ENCODE measurements around the gene FCRLB.
A peak's percentile ranks its signal among the peaks of the same experiment; 100 is the strongest.
"Not testable (repeated sequence)": the region's sequence is repeated elsewhere in the genome, so short reads cannot be mapped to it uniquely, and the experiment has no call there.

The FCRLB gene, protein sequence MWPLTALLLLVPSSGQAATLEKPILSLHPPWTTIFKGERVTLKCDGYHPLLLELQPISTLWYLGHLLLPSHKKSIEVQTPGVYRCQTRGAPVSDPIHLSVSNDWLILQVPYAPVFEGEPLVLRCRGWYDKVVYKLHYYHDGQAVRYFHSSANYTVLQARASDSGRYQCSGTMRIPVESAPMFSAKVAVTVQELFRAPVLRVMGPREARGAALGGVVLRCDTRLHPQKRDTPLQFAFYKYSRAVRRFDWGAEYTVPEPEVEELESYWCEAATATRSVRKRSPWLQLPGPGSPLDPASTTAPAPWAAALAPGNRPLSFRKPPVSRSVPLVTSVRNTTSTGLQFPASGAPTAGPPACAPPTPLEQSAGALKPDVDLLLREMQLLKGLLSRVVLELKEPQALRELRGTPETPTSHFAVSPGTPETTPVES

DNA sequence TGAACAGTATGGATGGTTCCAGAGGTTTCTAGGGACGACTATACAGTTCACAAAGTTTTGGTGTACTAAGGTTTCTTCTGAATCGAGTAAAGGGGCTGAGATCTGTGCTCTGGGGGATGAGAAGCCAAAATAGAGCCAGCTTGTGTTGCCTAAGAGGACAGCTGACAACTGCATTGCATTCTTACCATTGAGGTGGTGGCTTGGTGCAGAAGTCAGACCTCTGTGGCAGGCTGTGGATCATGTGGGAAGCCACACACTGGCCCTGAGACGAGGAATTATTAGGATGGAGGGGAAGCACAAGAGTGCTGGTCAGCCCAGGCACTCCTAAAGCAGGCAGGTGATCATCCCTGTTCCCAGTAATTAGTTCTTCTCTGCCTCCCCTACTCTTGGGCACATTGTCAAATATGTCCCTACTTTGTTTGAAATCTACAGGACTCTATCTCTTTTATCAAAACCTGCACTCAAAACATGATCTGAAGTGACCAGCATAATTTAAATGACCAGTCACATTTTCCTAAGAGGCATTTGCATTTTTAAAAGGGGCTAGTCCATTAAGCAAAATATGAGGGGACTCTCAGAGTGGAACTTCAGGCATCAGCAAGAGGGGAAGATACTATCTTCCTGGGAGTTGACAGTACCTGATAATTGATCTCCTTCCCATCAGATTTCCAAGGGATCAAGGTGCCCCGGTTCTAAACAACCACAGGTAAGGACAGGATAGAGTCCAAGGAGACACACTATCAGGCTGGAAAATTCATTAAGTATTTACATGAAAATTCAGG lies at the start of gene FCRLB:
Gene FCRLB (plus strand): TSS at position 589 of the 782 bp plus-strand sequence. CDS start 1,129 bp downstream, outside the sequence.
- no peak for DNase-seq

DNA sequence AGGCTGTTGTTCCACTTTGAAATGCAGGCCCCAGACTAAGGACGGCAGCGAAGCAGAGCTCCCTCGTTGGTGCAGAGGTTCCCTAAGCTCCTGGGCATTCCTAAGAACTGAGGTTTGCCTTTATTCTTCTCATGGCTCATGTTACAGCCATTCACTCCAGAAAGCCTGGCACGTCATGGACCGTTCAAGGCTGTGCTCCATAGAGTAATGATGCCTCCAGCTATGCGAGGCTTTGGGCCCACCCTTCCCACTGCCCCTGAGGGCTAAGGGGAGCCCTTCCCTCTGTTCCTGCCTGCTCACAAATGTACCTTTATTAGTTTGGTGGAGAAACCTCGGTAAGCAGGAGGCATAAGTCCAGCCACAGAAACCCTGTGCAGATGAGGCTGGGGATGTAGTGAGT lies 47.9 kb upstream of the FCRLB start:
- DNase-seq: not testable (repeated sequence)

DNA sequence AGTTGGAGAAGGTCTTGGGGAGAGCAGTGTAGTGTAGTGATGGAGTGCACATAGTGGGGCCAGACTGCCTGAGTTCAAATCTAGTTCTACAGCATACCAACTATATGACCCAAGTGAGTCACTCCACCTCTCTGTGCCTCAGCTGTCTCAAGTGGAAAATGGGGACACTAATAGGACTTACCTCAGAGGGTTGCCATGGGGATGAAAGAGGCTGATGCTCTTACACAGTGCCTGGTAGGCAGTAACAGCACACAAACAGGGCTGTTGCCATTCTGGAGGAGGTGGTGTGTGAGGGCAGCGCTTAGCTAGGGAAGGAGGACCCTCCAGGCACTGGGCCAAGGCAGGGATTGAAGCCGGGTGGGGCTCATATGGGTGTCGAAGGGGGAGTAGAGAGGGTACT lies 46.9 kb upstream of the FCRLB start:
- not testable (repeated sequence) for DNase-seq

DNA sequence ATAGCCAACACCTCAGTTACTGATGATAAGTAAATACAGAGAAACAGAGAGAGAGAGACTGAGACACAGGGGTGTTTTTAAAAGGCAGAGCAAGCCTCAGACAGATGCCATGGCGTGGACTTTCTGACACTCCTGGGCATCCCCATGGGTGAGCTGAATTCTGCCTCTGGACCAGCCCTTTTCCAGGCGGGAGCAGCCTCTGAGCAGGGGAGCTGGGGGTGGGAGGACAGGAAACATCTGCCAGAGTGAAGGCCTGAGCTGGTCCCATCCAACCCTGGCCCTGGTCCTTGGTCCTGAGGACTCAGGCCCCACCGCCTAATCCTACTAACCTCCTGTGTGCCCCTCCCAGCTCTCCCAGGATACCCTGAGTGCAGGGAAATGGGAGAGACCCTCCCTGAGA lies 46.4 kb upstream of the FCRLB start:
- DNase-seq: not testable (repeated sequence)

DNA sequence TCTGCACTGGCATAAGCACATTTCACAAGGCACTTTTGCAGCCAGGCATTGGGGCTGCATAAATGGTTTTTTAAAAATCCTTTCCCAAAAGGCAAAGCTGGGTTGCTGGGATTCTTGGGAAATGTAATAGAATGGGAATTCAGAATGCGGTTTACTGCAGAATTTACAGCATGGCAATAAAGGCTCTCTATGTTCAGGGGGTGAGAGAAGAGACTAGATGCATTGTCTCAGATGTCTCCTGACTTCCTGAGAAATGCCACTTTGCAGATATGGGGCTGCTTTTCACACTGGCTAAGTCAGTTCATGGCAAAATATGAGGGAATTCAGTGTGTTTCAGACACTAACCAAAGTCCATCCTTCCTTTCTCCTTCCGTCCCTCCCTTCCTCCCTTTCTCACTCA lies 44.9 kb upstream of the FCRLB start:
- DNase-seq: no peak

DNA sequence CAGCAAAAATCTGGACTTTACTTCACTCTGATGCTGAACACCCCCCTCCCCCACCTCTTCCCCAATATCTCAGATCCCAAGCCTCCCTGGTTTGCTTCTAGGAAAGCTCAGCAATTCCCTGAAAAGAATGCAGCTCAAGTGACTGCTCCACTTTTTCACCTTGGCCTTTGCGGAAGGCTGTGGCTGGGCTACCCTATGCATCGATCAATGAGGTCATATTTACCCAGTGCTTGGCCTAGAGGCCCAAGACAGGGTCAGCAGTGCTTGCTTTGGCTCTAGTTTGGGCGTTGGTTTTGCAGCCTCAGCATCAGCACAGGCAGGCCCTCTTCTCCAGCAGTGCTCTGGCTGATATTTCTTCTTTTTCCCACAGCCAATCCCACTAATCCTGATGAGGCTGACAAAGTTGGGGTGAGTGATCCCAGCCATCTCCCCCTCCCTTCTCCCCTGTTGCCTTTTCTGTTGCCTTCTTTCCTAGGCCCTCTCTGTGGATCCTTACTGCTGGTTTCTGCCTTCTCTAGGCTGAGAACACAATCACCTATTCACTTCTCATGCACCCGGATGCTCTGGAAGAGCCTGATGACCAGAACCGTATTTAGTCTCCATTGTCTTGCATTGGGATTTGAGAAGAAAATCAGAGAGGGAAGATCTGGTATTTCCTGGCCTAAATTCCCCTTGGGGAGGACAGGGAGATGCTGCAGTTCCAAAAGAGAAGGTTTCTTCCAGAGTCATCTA lies 44.2 kb upstream of the FCRLB start:
- no peak for DNase-seq

DNA sequence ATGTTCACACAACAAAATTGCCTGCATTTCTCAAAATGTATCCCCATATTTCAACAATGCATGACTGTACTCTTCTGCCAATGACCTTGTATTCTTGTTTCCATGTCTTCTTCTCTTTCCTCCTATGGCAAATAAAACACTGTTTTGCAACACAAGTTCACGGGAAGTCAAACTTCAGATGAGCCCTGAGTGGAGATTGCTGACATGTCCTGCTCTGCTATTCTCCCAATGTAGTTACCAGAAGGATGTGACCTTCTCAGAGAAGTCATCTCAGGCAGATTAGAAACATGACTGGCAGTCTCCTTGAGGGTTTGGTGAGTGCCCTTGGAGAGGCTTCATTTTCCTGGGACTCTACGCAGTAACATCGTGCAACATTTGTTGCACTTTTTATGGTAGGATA lies 42.8 kb upstream of the FCRLB start:
- DNase-seq: peak in 2 of 3 donors; percentile 12 to 18

DNA sequence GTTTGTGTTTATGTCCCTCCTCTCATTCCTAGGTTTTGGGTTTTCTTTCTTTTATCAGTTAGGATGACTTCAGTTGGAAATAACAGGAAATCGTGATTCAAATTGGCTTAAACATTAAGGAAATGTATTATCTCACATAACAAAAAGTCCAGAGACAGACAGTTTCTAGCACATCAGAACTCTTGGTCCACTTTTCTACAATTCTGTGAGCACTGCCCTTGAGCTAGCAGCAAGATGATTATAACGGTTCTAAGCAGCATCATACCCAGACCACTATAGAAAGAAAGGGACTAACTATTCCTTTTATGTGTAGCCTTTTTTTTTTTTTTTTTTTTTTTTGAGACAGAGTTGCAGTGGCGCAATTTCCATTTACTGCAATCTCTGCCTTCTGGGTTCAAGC lies 39.5 kb upstream of the FCRLB start:
- DNase-seq: no peak

DNA sequence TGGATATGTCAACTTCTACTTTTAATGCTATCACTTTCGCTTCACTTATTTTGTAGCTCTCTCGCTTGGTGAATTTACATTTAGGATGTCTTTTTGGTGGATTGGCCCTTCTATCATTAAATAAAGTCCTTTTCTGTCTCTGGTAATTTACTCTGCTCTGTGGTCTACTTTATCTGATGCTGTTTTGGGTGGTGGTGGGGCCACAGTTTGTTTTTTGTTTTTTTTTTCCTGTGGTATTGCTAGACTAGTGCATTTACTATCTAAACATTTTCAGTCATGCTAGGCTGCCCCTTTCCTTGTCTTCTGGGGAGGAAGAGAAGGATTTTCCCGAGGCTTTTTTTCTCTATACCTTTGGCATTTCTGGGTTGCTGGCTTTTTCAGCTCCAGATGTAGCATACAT lies 32.4 kb upstream of the FCRLB start:
- DNase-seq: no peak

DNA sequence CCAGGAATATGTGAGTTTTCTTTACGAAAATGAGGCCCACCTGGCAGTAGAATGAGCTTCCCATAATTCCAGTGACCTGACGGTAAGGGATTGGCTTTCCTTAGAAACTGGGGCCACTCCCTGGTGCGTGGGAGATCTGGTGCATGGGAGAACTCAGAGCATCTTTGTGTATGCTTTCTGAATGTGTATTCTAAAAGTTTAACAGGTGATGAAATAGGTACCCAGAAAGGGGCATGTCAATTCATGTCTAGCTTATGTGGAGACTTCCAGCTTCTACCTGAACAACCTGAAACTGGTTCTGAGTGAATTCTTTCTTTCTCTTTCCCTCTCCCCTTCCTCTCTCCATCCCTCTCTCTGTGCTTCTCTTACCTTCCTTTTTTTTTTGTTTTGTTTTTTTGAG lies 29.5 kb upstream of the FCRLB start:
- DNase-seq: no peak

DNA sequence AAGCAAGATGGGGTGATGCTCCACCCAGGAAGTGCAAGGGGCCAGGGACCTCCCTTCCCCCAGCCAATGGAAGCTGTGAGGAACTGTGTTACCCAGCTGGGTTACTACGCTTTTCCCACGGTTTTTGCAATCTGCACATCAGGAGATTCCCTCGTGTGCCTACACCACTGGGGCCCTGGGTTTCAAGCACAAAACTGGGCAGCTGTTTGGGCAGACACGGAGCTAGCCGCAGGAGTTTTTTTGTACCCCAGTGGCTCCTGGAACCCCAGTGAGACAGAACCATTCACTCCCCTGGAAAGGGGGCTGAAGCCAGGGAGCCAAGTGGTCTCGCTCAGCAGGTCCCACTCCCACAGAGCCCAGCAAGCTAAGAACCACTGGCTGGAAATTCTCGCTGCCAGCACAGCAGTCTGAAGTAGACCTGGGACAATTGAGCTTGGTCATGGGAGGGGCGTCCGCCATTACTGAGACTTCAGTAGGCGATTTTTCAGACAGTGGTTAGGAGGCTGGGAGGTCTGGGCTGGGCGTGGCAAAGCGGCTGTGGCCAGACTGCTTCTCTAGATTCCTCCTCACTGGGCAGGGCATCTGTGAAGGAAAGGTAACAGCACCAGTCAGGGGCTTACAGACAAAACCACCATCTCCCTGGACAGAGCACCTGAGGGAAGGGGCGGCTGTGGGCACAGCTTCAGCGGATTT lies 28.2 kb upstream of the FCRLB start:
- DNase-seq: not testable (repeated sequence)

DNA sequence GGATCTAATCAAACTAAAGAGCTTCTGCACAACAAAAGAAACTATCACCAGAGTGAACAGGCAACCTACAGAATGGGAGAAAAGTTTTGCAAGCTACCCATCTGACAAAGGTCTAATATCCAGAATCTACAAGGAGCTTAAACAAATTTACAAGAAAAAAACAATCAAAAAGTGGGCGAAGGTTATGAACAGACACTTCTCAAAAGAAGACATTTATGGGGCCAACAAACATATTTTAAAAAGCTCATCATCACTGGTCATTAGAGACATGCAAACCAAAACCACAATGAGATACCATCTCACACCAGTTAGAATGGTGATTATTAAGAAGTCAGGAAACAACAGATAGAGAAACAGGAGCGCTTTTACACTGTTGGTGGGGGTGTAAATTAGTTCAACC lies 23.0 kb upstream of the FCRLB start:
- not testable (repeated sequence) for DNase-seq

DNA sequence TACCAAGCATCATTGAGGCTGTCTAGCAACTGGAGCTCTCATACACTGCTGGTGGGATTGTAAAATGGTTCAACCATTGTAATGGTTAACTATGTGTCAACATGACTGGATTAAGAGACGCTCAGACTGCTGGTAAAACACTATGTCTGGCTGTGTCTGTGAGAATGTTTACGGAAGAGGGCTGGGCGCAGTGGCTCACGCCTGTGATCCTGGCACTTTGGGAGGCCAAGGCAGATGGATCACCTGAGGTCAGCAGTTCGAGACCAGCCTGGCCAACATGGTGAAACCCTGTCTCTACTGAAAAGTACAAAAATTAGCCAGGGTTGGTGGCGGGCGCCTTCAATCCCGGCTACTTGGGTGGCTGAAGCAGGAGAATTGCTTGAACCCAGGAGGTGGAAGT lies 19.1 kb upstream of the FCRLB start:
- DNase-seq: no peak

DNA sequence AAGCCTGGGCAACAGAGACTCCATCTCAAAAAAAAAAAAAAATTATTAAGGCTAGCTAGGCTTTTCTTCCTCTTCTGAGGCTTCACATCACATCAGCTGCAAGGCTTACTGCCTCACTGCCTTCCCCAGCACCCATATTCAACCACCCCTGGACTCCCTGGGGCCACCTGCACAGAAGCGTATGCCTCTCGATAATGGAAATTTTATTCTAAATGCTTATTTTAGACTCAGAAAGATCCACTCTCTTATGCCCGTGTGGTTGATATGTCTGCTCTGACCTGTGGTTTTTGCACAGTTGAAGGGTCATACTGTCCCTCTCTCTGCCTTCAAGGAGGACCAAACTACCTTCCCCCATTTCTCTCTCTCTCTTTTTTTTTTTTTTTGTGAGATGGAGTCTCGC lies 15.8 kb upstream of the FCRLB start:
- DNase-seq: no peak

DNA sequence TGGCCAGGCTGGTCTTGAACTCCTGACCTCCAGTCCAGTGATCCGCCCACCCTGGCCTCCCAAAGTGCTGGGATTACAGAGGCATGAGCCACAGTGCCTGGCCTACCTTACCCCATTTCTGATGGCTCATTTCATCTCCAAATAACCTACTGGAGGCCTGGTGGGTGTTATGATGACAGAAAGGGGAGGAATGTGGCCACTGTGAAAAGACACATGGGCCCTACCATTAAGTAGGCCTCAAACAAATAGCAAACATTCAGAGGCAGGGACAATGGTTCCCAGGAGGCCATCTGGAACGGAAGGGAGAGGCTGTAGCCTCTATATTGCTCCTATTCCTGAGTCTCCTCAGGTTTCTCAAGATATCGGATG lies 15.2 kb upstream of the FCRLB start:
- peak; percentile 50 to 63 (median 55) for DNase-seq

DNA sequence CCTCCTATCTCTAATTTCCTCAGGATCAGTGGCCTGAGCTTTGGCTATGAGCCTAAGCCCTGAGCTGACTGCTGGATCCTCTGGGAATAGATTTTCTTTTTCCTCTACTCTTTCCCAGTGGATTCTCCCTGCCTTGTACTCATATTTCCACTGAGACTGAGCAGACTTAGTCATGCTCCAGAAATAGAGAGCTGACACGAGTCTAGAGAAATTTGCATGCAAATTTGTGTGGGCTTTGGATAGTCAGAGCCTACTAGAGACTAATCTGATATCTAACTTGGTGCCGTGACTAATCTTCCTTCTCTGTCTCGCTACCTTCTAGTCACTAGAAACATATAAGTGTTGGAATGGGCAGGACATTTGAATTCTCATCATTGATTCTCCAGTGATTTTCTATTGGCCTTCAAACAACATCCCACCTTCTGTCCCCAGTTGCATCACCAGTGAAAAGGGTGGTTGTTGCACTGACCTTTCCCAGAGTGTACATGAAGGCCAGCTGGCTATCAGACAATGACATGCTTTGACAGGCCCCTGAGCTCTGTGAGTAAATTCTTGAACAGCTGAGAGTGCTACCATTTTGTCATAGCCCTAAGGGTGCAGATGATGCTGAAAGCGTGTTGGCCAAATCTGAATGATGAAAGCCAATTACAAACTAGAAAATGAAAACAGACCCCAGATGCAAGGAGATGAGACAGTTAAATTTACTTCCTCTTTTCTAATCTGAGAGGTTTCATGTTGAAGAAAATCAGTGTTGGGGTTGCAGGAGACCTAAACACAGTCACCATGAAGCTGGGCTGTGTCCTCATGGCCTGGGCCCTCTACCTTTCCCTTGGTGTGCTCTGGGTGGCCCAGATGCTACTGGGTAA lies 14.6 kb upstream of the FCRLB start, which contains the start of gene FCRLA:
Gene FCRLA (plus strand): TSS at position 748 of the 866 bp plus-strand sequence. CDS start 36 bp downstream, at position 784.
- peak; percentile 78 to 94 (median 93) for DNase-seq

DNA sequence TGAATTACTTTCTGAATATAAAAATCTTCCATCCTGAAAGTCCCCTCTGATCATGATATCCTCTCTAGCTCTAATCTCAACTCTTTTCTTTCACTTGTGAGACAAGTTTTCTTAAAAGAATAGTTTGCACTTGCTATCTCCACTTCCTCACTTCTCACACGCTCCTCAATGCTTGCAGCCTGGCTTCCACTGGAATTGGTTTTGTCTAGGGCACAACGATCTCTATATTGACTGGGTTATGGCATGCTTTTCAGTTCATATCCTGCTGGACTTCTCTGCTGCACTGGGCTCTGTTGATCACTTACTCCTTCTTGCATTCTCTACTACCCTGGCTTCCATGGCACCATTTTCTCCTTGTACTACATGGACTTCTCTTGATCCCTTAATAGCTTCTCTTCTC lies 13.8 kb upstream of the FCRLB start:
- no peak for DNase-seq

DNA sequence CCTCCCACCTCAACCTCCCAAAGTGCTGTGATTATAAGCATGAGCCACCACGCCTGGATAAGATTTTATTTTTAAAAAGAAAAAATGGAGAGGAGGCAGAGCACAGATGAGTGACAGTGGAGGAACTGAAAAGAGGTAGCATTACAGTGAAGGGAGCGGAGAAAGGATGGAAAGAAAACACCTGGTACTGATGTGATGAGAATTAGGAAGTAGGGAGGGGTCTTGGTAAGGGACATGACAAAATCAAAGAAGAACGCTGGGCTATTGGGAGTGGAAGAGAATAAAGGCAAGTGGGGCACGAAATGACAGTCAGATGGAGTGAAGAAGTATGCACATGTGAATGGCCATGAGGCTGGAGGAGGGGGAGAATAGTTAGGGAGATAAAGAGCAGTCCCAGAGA lies 12.0 kb upstream of the FCRLB start:
- DNase-seq: no peak

DNA sequence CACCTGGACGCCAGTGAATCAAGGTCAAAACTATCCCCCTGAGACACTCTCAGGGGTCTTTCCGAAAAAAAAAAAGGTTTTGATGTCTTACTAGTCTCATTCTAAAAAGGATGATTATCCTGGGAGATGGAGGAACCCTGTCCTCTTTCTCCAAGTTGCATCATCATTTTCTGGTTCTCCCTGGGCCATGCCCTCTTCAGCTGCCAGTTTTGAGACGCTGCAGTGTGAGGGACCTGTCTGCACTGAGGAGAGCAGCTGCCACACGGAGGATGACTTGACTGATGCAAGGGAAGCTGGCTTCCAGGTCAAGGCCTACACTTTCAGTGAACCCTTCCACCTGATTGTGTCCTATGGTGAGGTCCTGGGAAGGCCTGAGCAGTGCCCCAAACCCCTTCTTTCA lies 10.8 kb upstream of the FCRLB start:
- no peak for DNase-seq

DNA sequence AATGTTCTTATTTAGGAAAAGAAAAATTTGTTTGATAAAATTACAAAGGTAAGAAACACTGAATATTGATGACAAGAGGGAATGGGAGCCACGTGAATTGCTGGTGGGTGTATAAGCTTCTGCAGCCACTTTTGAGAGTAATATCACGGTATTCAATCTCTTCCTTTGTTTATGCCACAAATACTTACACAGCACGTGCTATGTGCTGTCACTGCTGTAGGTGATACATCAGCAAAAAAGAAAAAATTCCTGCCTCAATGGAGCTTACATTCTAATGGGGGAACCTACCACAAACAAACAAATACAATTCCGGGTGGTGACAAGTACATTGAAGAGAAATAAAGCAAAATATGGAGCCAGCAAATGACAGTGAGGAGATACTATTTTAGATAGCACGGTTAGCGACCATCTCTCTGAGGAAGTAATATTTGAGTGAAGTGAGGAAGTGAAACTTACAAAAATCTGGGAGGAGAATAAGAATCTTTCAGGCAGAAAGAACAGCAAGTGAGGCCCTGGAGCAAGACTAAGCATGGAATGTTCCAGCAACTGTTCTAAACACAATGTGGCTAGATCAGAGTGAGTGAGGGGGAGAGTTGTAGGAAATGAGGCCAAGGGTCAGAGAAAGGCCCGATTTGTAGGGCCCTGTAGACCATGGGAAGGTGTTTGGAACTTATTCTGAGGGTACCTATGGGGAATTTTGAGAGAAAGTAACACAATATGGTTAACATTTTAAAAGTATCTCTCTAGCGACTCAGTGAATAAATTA lies 2.6 kb upstream of the FCRLB start:
- DNase-seq: peak; percentile 46 to 75 (median 69)

DNA sequence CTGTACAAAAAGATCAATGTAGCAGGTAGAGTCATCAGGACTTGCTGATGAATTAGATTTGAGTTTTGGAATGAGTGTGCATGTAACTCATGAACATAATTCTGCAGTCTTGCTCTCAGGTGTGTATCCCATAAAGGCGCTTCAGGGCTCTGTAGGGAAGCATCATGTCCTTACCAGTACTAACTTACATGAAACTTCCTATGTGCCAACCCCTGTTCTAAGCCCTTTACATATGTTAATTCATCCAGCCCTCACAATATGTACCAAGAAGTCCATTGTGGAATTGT lies 2.1 kb upstream of the FCRLB start:
- no peak for DNase-seq
